ENCODE results near the gene SH3BGRL2.

DNA sequence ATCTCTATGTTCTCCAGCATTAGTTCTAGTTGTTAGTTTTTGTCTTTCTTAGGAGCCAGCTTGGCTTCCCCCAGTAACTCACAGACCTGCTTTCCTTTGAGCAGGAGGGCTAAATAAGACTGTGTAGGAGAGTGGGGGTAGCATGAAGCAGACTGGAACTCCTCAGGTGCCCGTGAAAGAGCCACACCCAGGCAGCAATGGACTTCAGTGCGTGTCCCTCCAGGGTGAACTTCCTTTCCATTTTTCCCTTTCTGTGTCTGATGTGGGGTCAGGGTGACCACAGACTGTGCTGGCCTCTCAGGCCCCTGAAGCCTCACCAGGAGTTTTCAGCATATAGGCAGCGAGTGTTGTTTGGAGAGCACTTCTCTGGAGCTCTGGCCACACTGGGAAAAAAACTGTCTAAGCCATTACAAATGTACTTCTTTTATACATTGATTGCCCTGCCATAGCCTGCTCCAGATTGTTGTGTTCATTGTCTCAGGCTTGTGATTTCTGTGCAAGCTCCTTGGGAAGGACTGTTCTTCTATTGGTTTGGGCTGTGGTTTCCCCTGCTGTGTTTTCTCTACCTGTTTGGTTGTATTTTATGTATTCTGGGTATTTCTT is 55.7 kb downstream of the SH3BGRL2 start:
- no peak for TF ChIP-seq ZNF274 (IDR thresholded peaks at IDR 0.05; ENCODE audit: low read depth, low read length)
- no peak for TF ChIP-seq YY1 (IDR thresholded peaks at IDR 0.05; ENCODE audit: insufficient read depth, insufficient read length)

Data from NT2/D1 (cell line).